K562 (cell line): ENCODE results near the gene ATM. TPM values are rescaled to one million over a fixed set of nuclear protein-coding genes. Genes with fewer than 3 reads are reported as not detected.
"Not testable (repeated sequence)": the region's sequence is repeated elsewhere in the genome, so short reads cannot be mapped to it uniquely, and the experiment has no call there.

Experiments used
- FOXK2 ChIP-seq, 2 experiments: fragments of 450-650 bp; IDR thresholded peaks in 1 of 2; conservative IDR thresholded peaks in 1 of 2; 2 replicates each; pipeline ENCODE4 v1.6.1; 2016; ENCODE audit warnings: low read depth in 2 of 2, mild to moderate bottlenecking in 1 of 2
- polyA plus RNA-seq, 8 experiments: library from polyadenylated mRNA; depleted of rRNA in 4 of 8; stranded (reverse) in 5 of 8; unstranded in 3 of 8; fragments of >200 nt; fragmentation: Nextera tagmentation in 2 of 8; fragmentation: Illumina TruSeq in 1 of 8; extraction: Ambion mirVana in 2 of 8; extraction: Trizol in 1 of 8; gene quantifications; 2 replicates each; pipeline versions ENCODE4 v1.2.1 to v1.2.3, GENCODE V29; 2011 to 2014; ENCODE audit warnings: inconsistent platforms in 1 of 8, missing spikeins in 1 of 8
- small RNA-seq: library from RNA; depleted of rRNA; stranded (forward); fragments of <200 nt; gene quantifications from one replicate; pipeline ENCODE3, GENCODE V24; 2014
- total RNA-seq, 7 experiments: library from RNA; depleted of rRNA in 6 of 7; stranded (reverse); fragments of >200 nt in 6 of 7; fragmentation: Illumina TruSeq in 2 of 7; extraction: Trizol in 2 of 7; gene quantifications; 2 replicates each; pipeline versions ENCODE4 v1.2.1 to v1.2.3, GENCODE V29; 2011 to 2021; ENCODE audit warnings: low replicate concordance in 1 of 7
- TF ChIP-seq, protein P1 (sequence below), 2 experiments: fragments of 450-650 bp; formaldehyde crosslinking in 1 of 2; IDR thresholded peaks; 2 replicates each; pipeline versions ENCODE4 v1.4.0 to v1.6.1; 2014 to 2020; ENCODE audit warnings: mild to moderate bottlenecking in 2 of 2, borderline replicate concordance in 1 of 2, low read depth in 1 of 2
- TF ChIP-seq, protein P2 (sequence below): sonication (generic); formaldehyde crosslinking; IDR thresholded peaks from 2 replicates; pipeline ENCODE4 v1.9.0; 2022; ENCODE audit warnings: mild to moderate bottlenecking, missing genetic modification reagents

ATM gene
- total and polyA plus RNA-seq, 9 of the 15 experiments (the other 6 are each of a cell fraction or from before 2014, with no cell fraction given) = 8.3 to 46.8 (median 26.2) TPM

DNA sequence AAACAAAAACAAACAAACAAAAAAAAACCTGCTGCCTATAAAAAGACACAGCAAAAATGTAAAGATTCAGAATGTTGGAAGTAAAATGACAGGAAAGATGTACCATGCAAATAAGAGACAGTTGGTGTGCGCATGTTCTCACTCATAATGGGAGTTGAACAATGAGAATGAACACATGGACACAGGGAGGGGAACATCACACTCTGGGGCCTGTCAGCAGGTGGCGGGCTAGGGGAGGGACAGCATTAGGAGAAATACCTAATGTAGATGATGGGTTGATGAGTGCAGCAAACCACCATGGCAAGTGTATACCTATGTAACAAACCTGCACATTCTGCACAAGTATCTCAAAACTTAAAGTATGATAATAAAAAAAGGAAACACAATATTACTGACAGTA is 194.7 kb downstream of the ATM start (continued):
- peak in 1 of 2 experiments; percentile 35; a peak in 1 of 4 replicates for TF ChIP-seq FOXK2 (conservative IDR thresholded peaks at IDR 0.05 in 1 of 2, IDR thresholded peaks at IDR 0.05 in 1 of 2; ENCODE audit: low read depth in 2 of 2)
- TF ChIP-seq, protein P1, sequence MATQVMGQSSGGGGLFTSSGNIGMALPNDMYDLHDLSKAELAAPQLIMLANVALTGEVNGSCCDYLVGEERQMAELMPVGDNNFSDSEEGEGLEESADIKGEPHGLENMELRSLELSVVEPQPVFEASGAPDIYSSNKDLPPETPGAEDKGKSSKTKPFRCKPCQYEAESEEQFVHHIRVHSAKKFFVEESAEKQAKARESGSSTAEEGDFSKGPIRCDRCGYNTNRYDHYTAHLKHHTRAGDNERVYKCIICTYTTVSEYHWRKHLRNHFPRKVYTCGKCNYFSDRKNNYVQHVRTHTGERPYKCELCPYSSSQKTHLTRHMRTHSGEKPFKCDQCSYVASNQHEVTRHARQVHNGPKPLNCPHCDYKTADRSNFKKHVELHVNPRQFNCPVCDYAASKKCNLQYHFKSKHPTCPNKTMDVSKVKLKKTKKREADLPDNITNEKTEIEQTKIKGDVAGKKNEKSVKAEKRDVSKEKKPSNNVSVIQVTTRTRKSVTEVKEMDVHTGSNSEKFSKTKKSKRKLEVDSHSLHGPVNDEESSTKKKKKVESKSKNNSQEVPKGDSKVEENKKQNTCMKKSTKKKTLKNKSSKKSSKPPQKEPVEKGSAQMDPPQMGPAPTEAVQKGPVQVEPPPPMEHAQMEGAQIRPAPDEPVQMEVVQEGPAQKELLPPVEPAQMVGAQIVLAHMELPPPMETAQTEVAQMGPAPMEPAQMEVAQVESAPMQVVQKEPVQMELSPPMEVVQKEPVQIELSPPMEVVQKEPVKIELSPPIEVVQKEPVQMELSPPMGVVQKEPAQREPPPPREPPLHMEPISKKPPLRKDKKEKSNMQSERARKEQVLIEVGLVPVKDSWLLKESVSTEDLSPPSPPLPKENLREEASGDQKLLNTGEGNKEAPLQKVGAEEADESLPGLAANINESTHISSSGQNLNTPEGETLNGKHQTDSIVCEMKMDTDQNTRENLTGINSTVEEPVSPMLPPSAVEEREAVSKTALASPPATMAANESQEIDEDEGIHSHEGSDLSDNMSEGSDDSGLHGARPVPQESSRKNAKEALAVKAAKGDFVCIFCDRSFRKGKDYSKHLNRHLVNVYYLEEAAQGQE (IDR thresholded peaks at IDR 0.05; ENCODE audit: borderline replicate concordance) = peak; percentile 75
- TF ChIP-seq, protein P1 (CRISPR knock-in tag; IDR thresholded peaks at IDR 0.05; ENCODE audit: low read depth) = not testable (repeated sequence)
- TF ChIP-seq, protein P2, sequence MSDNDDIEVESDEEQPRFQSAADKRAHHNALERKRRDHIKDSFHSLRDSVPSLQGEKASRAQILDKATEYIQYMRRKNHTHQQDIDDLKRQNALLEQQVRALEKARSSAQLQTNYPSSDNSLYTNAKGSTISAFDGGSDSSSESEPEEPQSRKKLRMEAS (CRISPR knock-in tag) = peak; percentile 61

Small RNAs within 50 kb of the gene (small RNA-seq; reads per million reads assigned to genes)
- not detected for gene RF00019

Other genes starting within 250 kb of the ATM start
- 23.0 and 27.3 TPM in 2 replicates for gene CUL5, start 214.2 kb upstream of the ATM start, total RNA-seq (2014; rRNA removed)
- gene CUL5, start 214.2 kb upstream of the ATM start, total RNA-seq (2014; rRNA removed; fragmentation: Illumina TruSeq; extraction: Trizol) = 38.0 and 44.8 TPM in 2 replicates
- gene CUL5, start 214.2 kb upstream of the ATM start, total RNA-seq (2015; rRNA removed; fragmentation: Illumina TruSeq; extraction: Trizol) = 29.4 and 34.1 TPM in 2 replicates
- 44.9 and 45.9 TPM in 2 replicates for gene CUL5, start 214.2 kb upstream of the ATM start, total RNA-seq (2021)
- 17.5 and 23.8 TPM in 2 replicates for gene CUL5, start 214.2 kb upstream of the ATM start, polyA plus RNA-seq (2011; rRNA removed)
- gene CUL5, start 214.2 kb upstream of the ATM start, polyA plus RNA-seq (2014; fragmentation: Illumina TruSeq; extraction: Trizol) = 20.5 and 22.5 TPM in 2 replicates
- 10 to 100 TPM; 14.3 to 16.3 TPM for gene CUL5, start 214.2 kb upstream of the ATM start, polyA plus RNA-seq (2014; fragmentation: Nextera tagmentation; extraction: Ambion mirVana)
- 15.3 and 17.5 TPM in 2 replicates for gene CUL5, start 214.2 kb upstream of the ATM start, polyA plus RNA-seq (2014; rRNA removed)
- 110 and 116 TPM in 2 replicates for gene ACAT1, start 101.5 kb upstream of the ATM start, total RNA-seq (2014; rRNA removed)
- gene ACAT1, start 101.5 kb upstream of the ATM start, total RNA-seq (2014; rRNA removed; fragmentation: Illumina TruSeq; extraction: Trizol) = 115 TPM in 2 replicates
- gene ACAT1, start 101.5 kb upstream of the ATM start, total RNA-seq (2015; rRNA removed; fragmentation: Illumina TruSeq; extraction: Trizol) = 95.9 and 104 TPM in 2 replicates
- 65.1 and 80.2 TPM in 2 replicates for gene ACAT1, start 101.5 kb upstream of the ATM start, total RNA-seq (2021)
- gene ACAT1, start 101.5 kb upstream of the ATM start, polyA plus RNA-seq (2011; rRNA removed) = 166 and 204 TPM in 2 replicates
- gene ACAT1, start 101.5 kb upstream of the ATM start, polyA plus RNA-seq (2014; fragmentation: Illumina TruSeq; extraction: Trizol) = 95.4 and 102 TPM in 2 replicates
- 100 to 1,000 TPM in 1 of 2 experiments, 10 to 100 TPM in 1; 74.0 to 100 TPM for gene ACAT1, start 101.5 kb upstream of the ATM start, polyA plus RNA-seq (2014; fragmentation: Nextera tagmentation; extraction: Ambion mirVana)
- 118 and 140 TPM in 2 replicates for gene ACAT1, start 101.5 kb upstream of the ATM start, polyA plus RNA-seq (2014; rRNA removed)
- 16.1 and 18.8 TPM in 2 replicates for gene NPAT, start 429 bp upstream of the ATM start, total RNA-seq (2014; rRNA removed)
- 30.0 and 35.1 TPM in 2 replicates for gene NPAT, start 429 bp upstream of the ATM start, total RNA-seq (2014; rRNA removed; fragmentation: Illumina TruSeq; extraction: Trizol)
- gene NPAT, start 429 bp upstream of the ATM start, total RNA-seq (2015; rRNA removed; fragmentation: Illumina TruSeq; extraction: Trizol) = 27.4 and 27.7 TPM in 2 replicates
- 21.6 and 22.1 TPM in 2 replicates for gene NPAT, start 429 bp upstream of the ATM start, total RNA-seq (2021)
- gene NPAT, start 429 bp upstream of the ATM start, polyA plus RNA-seq (2011; rRNA removed) = 21.1 and 24.4 TPM in 2 replicates
- gene NPAT, start 429 bp upstream of the ATM start, polyA plus RNA-seq (2014; fragmentation: Illumina TruSeq; extraction: Trizol) = 19.2 and 22.8 TPM in 2 replicates
- 10 to 100 TPM in 1 of 2 experiments, 1 to 10 TPM in 1; 8.8 to 11.1 TPM for gene NPAT, start 429 bp upstream of the ATM start, polyA plus RNA-seq (2014; fragmentation: Nextera tagmentation; extraction: Ambion mirVana)
- gene NPAT, start 429 bp upstream of the ATM start, polyA plus RNA-seq (2014; rRNA removed) = 15.9 and 17.3 TPM in 2 replicates
- gene C11orf65, start 244.5 kb downstream of the ATM start, total RNA-seq (2014; rRNA removed) = 1.1 and 1.2 TPM in 2 replicates
- gene C11orf65, start 244.5 kb downstream of the ATM start, total RNA-seq (2014; rRNA removed; fragmentation: Illumina TruSeq; extraction: Trizol) = 1.5 and 1.8 TPM in 2 replicates
- gene C11orf65, start 244.5 kb downstream of the ATM start, total RNA-seq (2015; rRNA removed; fragmentation: Illumina TruSeq; extraction: Trizol) = 1.1 and 1.4 TPM in 2 replicates
- 0.81 and 1.1 TPM in 2 replicates for gene C11orf65, start 244.5 kb downstream of the ATM start, total RNA-seq (2021)
- 1.2 TPM in 2 replicates for gene C11orf65, start 244.5 kb downstream of the ATM start, polyA plus RNA-seq (2011; rRNA removed)
- 1.4 and 1.6 TPM in 2 replicates for gene C11orf65, start 244.5 kb downstream of the ATM start, polyA plus RNA-seq (2014; fragmentation: Illumina TruSeq; extraction: Trizol)
- 1 to 10 TPM; 1.0 to 1.7 TPM for gene C11orf65, start 244.5 kb downstream of the ATM start, polyA plus RNA-seq (2014; fragmentation: Nextera tagmentation; extraction: Ambion mirVana)
- gene C11orf65, start 244.5 kb downstream of the ATM start, polyA plus RNA-seq (2014; rRNA removed) = 1.4 and 2.1 TPM in 2 replicates